B cell (primary cell): ENCODE data around the gene SCRN1. TPM values are rescaled to one million over a fixed set of nuclear protein-coding genes. Genes with fewer than 3 reads are reported as not detected.

Experiments used
- ATAC-seq: fragments of 200-7000 bp; cut with Tn5 transposase; one replicate; pipeline ENCODE4 v1.10.0; 2021; ENCODE audit warnings: low read depth, mild to moderate bottlenecking, moderate number of reproducible peaks, moderate library complexity
- CTCF ChIA-PET: fragments of 350-600 bp; sonication (Branson Sonifier 250); formaldehyde crosslinking; loops from one replicate; lab custom pipeline; 2021; ENCODE audit warnings: antibody characterized with exemption, inconsistent platforms; lab: Charles Lee
- POLR2A ChIA-PET: fragments of 350-600 bp; sonication (Branson Sonifier 250); formaldehyde crosslinking; loops from one replicate; lab custom pipeline; 2021; ENCODE audit warnings: antibody characterized with exemption; lab: Charles Lee
- DNase-seq: peaks from one replicate; pipeline ENCODE4 v3.0.0; 2013
- H2AFZ ChIP-seq: 2 replicates; pipeline ENCODE4 v1.6.1; 2012; ENCODE audit warnings: mild to moderate bottlenecking, low read depth, low read length; ENCODE audit not compliant: insufficient read depth, poor library complexity, severe bottlenecking
- H3K27ac ChIP-seq, 2 donors: 1 replicate in 1 of 2; 2 replicates in 1 of 2; pipeline ENCODE4 v1.5.1; 2012 to 2013; ENCODE audit warnings: low read length in 2 of 2, mild to moderate bottlenecking in 2 of 2, moderate library complexity in 1 of 2
- H3K27me3 ChIP-seq, 4 experiments: fragments of 200-600 bp in 1 of 4; sonication (generic) in 1 of 4; replicated peaks in 1 of 4; 1 replicate in 2 of 4; 2 replicates in 2 of 4; pipeline versions ENCODE4 v1.6.1 to v1.7.0; 2013 to 2016; ENCODE audit warnings: low read length in 3 of 4, mild to moderate bottlenecking in 2 of 4, mixed read lengths in 1 of 4, moderate library complexity in 1 of 4; ENCODE audit not compliant: insufficient read depth in 4 of 4, control insufficient read depth in 3 of 4; ENCODE audit errors: control extremely low read depth in 1 of 4
- H3K36me3 ChIP-seq, 2 experiments: replicated peaks in 1 of 2; 1 replicate in 1 of 2; 2 replicates in 1 of 2; pipeline versions ENCODE4 v1.6.1 to v1.7.1; 2013; ENCODE audit warnings: low read length in 1 of 2; ENCODE audit not compliant: insufficient read depth in 2 of 2, control insufficient read depth in 1 of 2; ENCODE audit errors: control extremely low read depth in 1 of 2, extremely low read depth in 1 of 2
- H3K4me1 ChIP-seq, 2 donors: fragments of 200-600 bp in 1 of 2; sonication (generic) in 1 of 2; 1 replicate in 1 of 2; 2 replicates in 1 of 2; pipeline versions ENCODE4 v1.5.1 to v1.6.1; 2013 to 2017; ENCODE audit warnings: low read length in 2 of 2; ENCODE audit not compliant: control insufficient read depth in 2 of 2, insufficient read depth in 2 of 2
- H3K4me2 ChIP-seq: replicated peaks from 2 replicates; pipeline ENCODE3; 2012; ENCODE audit warnings: mild to moderate bottlenecking, low read depth, low read length; ENCODE audit not compliant: poor library complexity, severe bottlenecking
- H3K4me3 ChIP-seq, 5 experiments: fragments of 200-600 bp in 1 of 5; sonication (generic) in 1 of 5; 1 replicate in 3 of 5; 2 replicates in 2 of 5; pipeline versions ENCODE4 v1.5.1 to v1.7.0; 2011 to 2016; ENCODE audit warnings: low read length in 4 of 5, mild to moderate bottlenecking in 4 of 5, low read depth in 2 of 5, control low read depth in 1 of 5, moderate library complexity in 1 of 5; ENCODE audit not compliant: insufficient read depth in 1 of 5; ENCODE audit errors: control extremely low read depth in 1 of 5, extremely low read depth in 1 of 5
- H3K79me2 ChIP-seq: fragments of 200-600 bp; sonication (generic); one replicate; pipeline ENCODE4 v1.6.0; 2016; ENCODE audit warnings: low read length; ENCODE audit not compliant: control insufficient read depth, insufficient read depth
- H3K9ac ChIP-seq: fragments of 200-600 bp; sonication (generic); 2 replicates; pipeline ENCODE4 v1.6.1; 2017; ENCODE audit warnings: mild to moderate bottlenecking, low read length, moderate library complexity
- H3K9me3 ChIP-seq, 3 donors: one replicate each; pipeline versions ENCODE4 v1.6.1 to v1.7.1; 2013; ENCODE audit warnings: low read length in 2 of 3; ENCODE audit not compliant: control insufficient read depth in 2 of 3, insufficient read depth in 1 of 3; ENCODE audit errors: control extremely low read depth in 1 of 3
- H4K20me1 ChIP-seq: 2 replicates; pipeline ENCODE4 v1.6.0; 2012; ENCODE audit warnings: mild to moderate bottlenecking, low read length; ENCODE audit not compliant: insufficient read depth, control insufficient read depth, poor library complexity, severe bottlenecking
- H3K27ac Mint-ChIP-seq: one replicate; pipeline ENCODE4 v1.8.0; 2021; ENCODE audit warnings: mixed read lengths
- H3K27me3 Mint-ChIP-seq: one replicate; pipeline ENCODE4 v1.8.0; 2021; ENCODE audit warnings: mixed read lengths
- H3K4me1 Mint-ChIP-seq: one replicate; pipeline ENCODE4 v1.8.0; 2021; ENCODE audit warnings: mixed read lengths
- H3K4me3 Mint-ChIP-seq: one replicate; pipeline ENCODE4 v1.8.0; 2021; ENCODE audit warnings: mixed read lengths
- H3K9me3 Mint-ChIP-seq: one replicate; pipeline ENCODE4 v1.8.0; 2022; ENCODE audit warnings: mixed read lengths; ENCODE audit not compliant: insufficient read depth
- CTCF ChIP-seq: fragments of 200-600 bp; IDR thresholded peaks from one replicate; pipeline ENCODE4 v1.8.0; 2022; ENCODE audit warnings: antibody characterized with exemption, mild to moderate bottlenecking
- EZH2 ChIP-seq: IDR thresholded peaks from 2 replicates; pipeline ENCODE4 v1.6.1; 2012; ENCODE audit warnings: borderline replicate concordance, low read depth, mild to moderate bottlenecking, moderate library complexity, low read length; ENCODE audit not compliant: insufficient read depth, poor library complexity, severe bottlenecking
- WGBS: methylation state at CpG from one replicate; pipeline ENCODE4 v1.1.5; 2013; ENCODE audit warnings: missing lambda C conversion rate; ENCODE audit not compliant: insufficient coverage; 5-methylcytosine and 5-hydroxymethylcytosine counted together
- intact Hi-C: fragments of 100-400 bp; cut with micrococcal nuclease; formaldehyde crosslinking; loops from one replicate; pipeline ENCODE4 v1.10.0; 2022
- polyA plus RNA-seq: library from polyadenylated mRNA; depleted of rRNA; stranded (reverse); fragments of >200 nt; gene quantifications from 2 replicates; pipeline ENCODE4 v1.2.3, GENCODE V29; 2012
- total RNA-seq, 2 donors: library from RNA; stranded (reverse); fragments of 120-200 nt in 1 of 2; gene quantifications; 1 replicate in 1 of 2; 2 replicates in 1 of 2; pipeline versions ENCODE4 v1.2.3 to v1.2.4, GENCODE V29; 2013 to 2022

The SCRN1 gene
- total and polyA plus RNA-seq, 2 donors (not counting 1 experiment from before 2014, with no cell fraction given) = 16.6 to 66.6 TPM

DNA sequence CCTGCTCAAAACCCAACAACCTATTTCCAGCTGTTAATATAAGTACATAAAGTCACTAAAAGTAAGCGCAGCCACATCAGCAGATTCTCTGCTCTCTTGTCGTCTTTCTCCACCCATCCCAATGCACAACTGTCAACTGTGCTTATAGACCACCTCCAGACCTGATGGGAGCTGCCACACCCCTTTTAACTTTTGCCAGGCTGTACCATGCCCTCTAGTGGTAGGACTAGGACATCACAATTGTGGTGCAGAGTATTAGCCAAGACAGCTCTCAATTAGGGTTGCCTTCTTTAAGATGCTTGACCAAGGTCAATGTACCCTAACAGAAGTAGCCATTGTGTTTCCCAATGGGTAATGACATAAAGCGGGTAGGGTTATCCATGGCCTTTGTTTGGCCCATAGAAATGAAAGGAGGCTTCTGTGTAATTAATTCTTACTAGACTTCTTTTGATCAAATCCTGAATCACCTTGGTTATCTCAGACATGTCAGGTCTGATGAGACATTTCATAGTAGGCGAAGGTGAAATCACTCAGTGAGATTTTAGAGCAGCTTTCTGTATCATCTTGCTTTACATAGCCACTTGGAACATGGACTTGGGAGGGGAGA is 68.1 kb downstream of the SCRN1 start:
- WGBS = 67% methylated on average over 3 of the region's 4 CpGs
- Histone ChIP-seq H4K20me1 (peaks cover 3% of the 10 kb centered on the region), H3K27ac (no peak overlapping the region), H3K4me3 (no peak overlapping the region), H3K79me2 (no peaks in the 10 kb centered on the region), H3K27me3 (no peaks in the 10 kb centered on the region), H3K9ac (no peak overlapping the region), H3K4me2 (no peak overlapping the region), H3K9me3 (no peaks in the 10 kb centered on the region), H2AFZ (no peak overlapping the region), H3K36me3 (peaks cover 0 to 34% of the 10 kb centered on the region in 2 experiments), H3K4me1 (no peaks in the 10 kb centered on the region)
- ATAC-seq (peak; percentile 83), DNase-seq (peak; percentile 69)
- H3K27me3 Mint-ChIP-seq = no peaks in the 10 kb centered on the region
- ChIA-PET CTCF (interaction anchor here (0.8 to 4.5 kb wide), 21 partner anchors 8 to 643 kb away, joined by 3 to 50 read pairs (median 7); no protein-coding TSS in a partner anchor), POLR2A (interaction anchor here (1.0 kb wide), 1 partner anchor 107 kb away, joined by 3 read pairs; the partner anchor contains the start of gene PLEKHA8)
- no peak overlapping the region for H3K4me3 Mint-ChIP-seq
- H3K9me3 Mint-ChIP-seq = no peaks in the 10 kb centered on the region
- H3K4me1 Mint-ChIP-seq = no peaks in the 10 kb centered on the region
- TF ChIP-seq CTCF = peak; percentile 94
- no peak for TF ChIP-seq EZH2
- H3K27ac Mint-ChIP-seq = no peak overlapping the region
- intact Hi-C loops = loop anchor here (1.0 kb wide), 1 partner anchor 643 kb away; no protein-coding TSS in a partner anchor

- Histone ChIP-seq H3K4me1 (no peaks in the 10 kb centered on the region), H3K27me3 (no peaks in the 10 kb centered on the region), H3K4me3 (no peak overlapping the region), H3K4me2 (no peak overlapping the region), H3K9ac (no peak overlapping the region), H4K20me1 (peaks cover 3% of the 10 kb centered on the region), H3K9me3 (no peaks in the 10 kb centered on the region), H3K27ac (no peak overlapping the region), H3K36me3 (peaks cover 0 to 34% of the 10 kb centered on the region in 2 experiments), H3K79me2 (no peaks in the 10 kb centered on the region), H2AFZ (no peak overlapping the region)
- no peak for ATAC-seq
- no peaks in the 10 kb centered on the region for H3K4me1 Mint-ChIP-seq
- no peaks in the 10 kb centered on the region for H3K27me3 Mint-ChIP-seq
- H3K9me3 Mint-ChIP-seq = no peaks in the 10 kb centered on the region
- no peak overlapping the region for H3K4me3 Mint-ChIP-seq
- TF ChIP-seq CTCF (no peak), EZH2 (no peak)
- intact Hi-C loops = no loop called here
- DNase-seq = no peak
- no peak overlapping the region for H3K27ac Mint-ChIP-seq
- POLR2A ChIA-PET = interaction anchor here (1.0 kb wide), 1 partner anchor 108 kb away, joined by 3 read pairs; the partner anchor contains the start of gene PLEKHA8
- CTCF ChIA-PET = interaction anchor here (1.4 to 4.5 kb wide), 14 partner anchors 9 to 644 kb away, joined by 4 to 50 read pairs (median 13); no protein-coding TSS in a partner anchor
- WGBS = 95% methylated on average over 5 of the region's 5 CpGs
Measured at GRCh38 chr7:29920491-29920890, 69.1 kb downstream of the SCRN1 start.
